GM12878 (cell line): ENCODE measurements around the gene BUD23. TPM values are rescaled to one million over a fixed set of nuclear protein-coding genes. Genes with fewer than 3 reads are reported as not detected.
A peak's percentile ranks its signal among the peaks of the same experiment; 100 is the strongest.
"Not testable (repeated sequence)": the region's sequence is repeated elsewhere in the genome, so short reads cannot be mapped to it uniquely, and the experiment has no call there.

Source experiments
- ATAC-seq: fragments of 200-7000 bp; cut with Tn5 transposase; 3 replicates; pipeline ENCODE4 v1.9.1; 2020; ENCODE audit warnings: mild to moderate bottlenecking, moderate library complexity
- BruUV-seq: library from RNA; stranded (reverse); fragments of 400-500 nt; replicated peaks from 2 replicates; lab custom pipeline; 2021; lab: Mats Ljungman, UMichigan
- CTCF ChIA-PET: fragments of 300-600 bp; sonication (Branson Sonifier 250); formaldehyde crosslinking; extraction: SDS; loops from one replicate; lab custom pipeline; 2021; ENCODE audit warnings: inconsistent platforms; lab: Yijun Ruan, JAX
- POLR2A ChIA-PET: fragments of 350-600 bp; formaldehyde crosslinking; extraction: SDS; loops from one replicate; lab custom pipeline; 2021; ENCODE audit warnings: inconsistent platforms; lab: Charles Lee
- RAD21 ChIA-PET: fragments of 300-600 bp; sonication (Branson Sonifier 250); formaldehyde crosslinking; loops from one replicate; lab custom pipeline; 2023; ENCODE audit warnings: antibody characterized with exemption; ENCODE audit not compliant: unreplicated experiment; lab: Charles Lee
- SMC1A ChIA-PET: fragments of 300-600 bp; sonication (Branson Sonifier 250); formaldehyde crosslinking; loops from one replicate; lab custom pipeline; 2023; ENCODE audit not compliant: unreplicated experiment, uncharacterized antibody; lab: Charles Lee
- DNase-seq: peaks from one replicate; pipeline ENCODE4 v3.0.0-alpha.2; 2011; ENCODE audit warnings: low read depth, low spot score
- FAIRE-seq: peaks from 3 replicates; lab custom pipeline; 2011; peaks lifted over from hg19 to GRCh38; lab: Jason Lieb, UNC
- H2AFZ ChIP-seq: 2 replicates; pipeline ENCODE4 v1.6.0; 2011; ENCODE audit warnings: low read depth, low read length, control low read depth; ENCODE audit not compliant: control insufficient read depth
- H3K27ac ChIP-seq: 2 replicates; pipeline ENCODE4 v1.5.1; 2011; ENCODE audit warnings: control low read depth; ENCODE audit not compliant: control insufficient read depth, insufficient read depth
- H3K27me3 ChIP-seq, 2 experiments: replicated peaks in 1 of 2; 2 replicates each; pipeline versions ENCODE4 v1.6.0 to v1.6.1; 2011; ENCODE audit warnings: low read length in 1 of 2; ENCODE audit not compliant: control insufficient read depth in 2 of 2, insufficient read depth in 2 of 2
- H3K36me3 ChIP-seq, 2 experiments: 2 replicates each; pipeline ENCODE4 v1.5.1; 2011; ENCODE audit warnings: low read length in 1 of 2; ENCODE audit not compliant: control insufficient read depth in 2 of 2, insufficient read depth in 2 of 2
- H3K4me1 ChIP-seq: 2 replicates; pipeline ENCODE4 v1.6.1; 2011; ENCODE audit warnings: mild to moderate bottlenecking, low read length, moderate library complexity, mixed read lengths; ENCODE audit not compliant: control insufficient read depth, insufficient read depth
- H3K4me2 ChIP-seq: 2 replicates; pipeline ENCODE4 v1.6.0; 2011; ENCODE audit warnings: control low read depth; ENCODE audit not compliant: control insufficient read depth, insufficient read depth
- H3K4me3 ChIP-seq: fragments of 200-600 bp; sonication (generic); 2 replicates; pipeline ENCODE4 v1.5.1; 2016
- H3K79me2 ChIP-seq: 2 replicates; pipeline ENCODE4 v1.6.0; 2011; ENCODE audit warnings: low read length; ENCODE audit not compliant: control insufficient read depth, insufficient read depth
- H3K9ac ChIP-seq: 2 replicates; pipeline ENCODE4 v1.8.0; 2011; ENCODE audit warnings: low read length, control low read depth, mixed read lengths; ENCODE audit not compliant: control insufficient read depth, insufficient read depth
- H3K9me3 ChIP-seq: replicated peaks from 3 replicates; pipeline ENCODE4 v1.5.1; 2011; ENCODE audit warnings: mild to moderate bottlenecking, low read length; ENCODE audit not compliant: control insufficient read depth, insufficient read depth
- H4K20me1 ChIP-seq: 2 replicates; pipeline ENCODE4 v1.6.0; 2011; ENCODE audit not compliant: control insufficient read depth, insufficient read depth
- ASH2L ChIP-seq: fragments of 300-600, 200-600 bp; sonication (generic); IDR thresholded peaks from 2 replicates; pipeline ENCODE4 v1.6.1; 2017; ENCODE audit warnings: low read depth, mild to moderate bottlenecking, borderline replicate concordance
- BCL11A ChIP-seq: IDR thresholded peaks from 2 replicates; pipeline ENCODE4 v1.6.1; 2011; ENCODE audit warnings: low read depth, low read length
- DPF2 ChIP-seq: fragments of 450-650 bp; IDR thresholded peaks from 2 replicates; pipeline ENCODE4 v1.6.1; 2017; ENCODE audit warnings: mild to moderate bottlenecking
- GABPA ChIP-seq: IDR thresholded peaks from 2 replicates; pipeline ENCODE4 v1.6.1; 2014; ENCODE audit warnings: antibody characterized with exemption, low read depth, mild to moderate bottlenecking, inconsistent platforms
- MEF2A ChIP-seq: IDR thresholded peaks from 2 replicates; pipeline ENCODE4 v1.6.1; 2011; ENCODE audit warnings: low read depth, mild to moderate bottlenecking, low read length, moderate library complexity; ENCODE audit not compliant: insufficient read depth
- PBX3 ChIP-seq: IDR thresholded peaks from 2 replicates; pipeline ENCODE4 v1.6.1; 2011; ENCODE audit warnings: mild to moderate bottlenecking, low read depth, low read length, moderate library complexity; ENCODE audit not compliant: insufficient replicate concordance
- SUZ12 ChIP-seq: fragments of 200-600 bp; sonication (generic); IDR thresholded peaks from one replicate; pipeline ENCODE4 v1.6.1; 2018; ENCODE audit warnings: antibody characterized with exemption, mild to moderate bottlenecking; ENCODE audit not compliant: unreplicated experiment
- TARDBP ChIP-seq: IDR thresholded peaks from 2 replicates; pipeline ENCODE4 v1.6.1; 2016; ENCODE audit warnings: borderline replicate concordance
- WGBS: methylation state at CpG from one replicate; pipeline ENCODE4 v1.1.6; 2016; ENCODE audit warnings: low lambda C conversion rate; ENCODE audit not compliant: insufficient replicate concordance, insufficient coverage; ENCODE audit errors: missing lambda C conversion rate; 5-methylcytosine and 5-hydroxymethylcytosine counted together
- in situ Hi-C: fragments of 300-500 bp; cut with MboI; formaldehyde crosslinking; loops from 9 replicates; pipeline ENCODE4 v1.14.3; 2018; ENCODE audit warnings: mixed read lengths
- intact Hi-C: fragments of 100-400 bp; cut with micrococcal nuclease; formaldehyde crosslinking; loops from one replicate; pipeline ENCODE4 v1.14.2; 2022; ENCODE audit not compliant: unreplicated experiment
- polyA plus RNA-seq, 11 experiments: library from polyadenylated mRNA; depleted of rRNA in 4 of 11; unstranded in 6 of 11; stranded (reverse) in 5 of 11; fragments of >200 nt; fragmentation: Nextera tagmentation in 4 of 11; fragmentation: Illumina TruSeq in 1 of 11; extraction: Ambion mirVana in 4 of 11; extraction: Trizol in 1 of 11; gene quantifications; 1 replicate in 1 of 11; 2 replicates in 10 of 11; pipeline versions ENCODE4 v1.2.1 to v1.2.3, GENCODE V29; 2011 to 2016; ENCODE audit warnings: inconsistent platforms in 2 of 11, missing spikeins in 2 of 11, low read depth in 1 of 11
- total RNA-seq, 4 experiments: library from RNA; depleted of rRNA in 3 of 4; stranded (reverse); fragments of >200 nt in 3 of 4; fragmentation: Illumina TruSeq in 1 of 4; extraction: Trizol in 1 of 4; gene quantifications; 2 replicates each; pipeline versions ENCODE4 v1.2.1 to v1.2.3, GENCODE V29; 2013 to 2021

BUD23 gene
- total and polyA plus RNA-seq, 10 of the 15 experiments (the other 5 are each of a cell fraction or from before 2014, with no cell fraction given): 36.4 to 138 (median 99.5) TPM

DNA sequence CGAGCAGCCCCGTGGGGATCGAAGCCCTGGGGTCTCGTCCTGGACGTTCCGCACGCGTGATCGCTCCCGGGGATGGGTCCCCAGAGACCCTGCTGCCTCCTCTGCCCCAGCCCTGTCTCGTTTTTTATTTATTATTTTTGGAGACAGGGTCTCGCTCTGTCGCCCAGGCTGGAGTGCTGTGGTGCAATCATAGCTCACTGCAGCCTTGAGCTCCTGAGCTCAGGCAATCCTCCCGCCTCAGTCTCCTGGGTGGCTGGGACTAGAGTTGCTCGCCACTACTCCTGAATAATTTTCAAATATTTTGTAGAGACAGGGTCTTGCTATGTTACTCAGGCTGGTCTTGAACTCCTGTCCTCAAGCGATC is 36.4 kb downstream of the BUD23 start:
- RAD21 ChIA-PET: interaction anchor here (1.6 kb wide), 1 partner anchor 19 kb away, joined by 6 read pairs; the partner anchor contains the start of gene ABHD11
- intact Hi-C loops: loop anchor here (2.0 kb wide), 1 partner anchor 37 kb away; the partner anchor contains the start of genes BUD23 and DNAJC30
- peak overlapping the region; percentile 53 for H2AFZ ChIP-seq
- ATAC-seq: no peak
- H3K36me3 ChIP-seq: no peaks in the 10 kb centered on the region
- H3K79me2 ChIP-seq: no peaks in the 10 kb centered on the region
- FAIRE-seq: no peak
- BruUV-seq: no TSS peak
- POLR2A ChIA-PET: interaction anchor here (0.6 to 1.1 kb wide), 3 partner anchors 8 to 197 kb away, joined by 3 to 4 read pairs (median 3); partner anchors contain the start of gene BAZ1B
- H3K27me3 ChIP-seq: no peaks in the 10 kb centered on the region
- H3K4me2 ChIP-seq: peak overlapping the region; percentile 66
- TF ChIP-seq MEF2A (no peak), GABPA (no peak), PBX3 (no peak), TARDBP (no peak), BCL11A (no peak), DPF2 (no peak), ASH2L (no peak), SUZ12 (no peak)
- no peak overlapping the region for H3K9ac ChIP-seq
- H3K4me3 ChIP-seq: no peak overlapping the region
- SMC1A ChIA-PET: interaction anchor here (2.0 kb wide), 1 partner anchor 113 kb away, joined by 10 read pairs; no protein-coding TSS in a partner anchor
- CTCF ChIA-PET: interaction anchor here (2.9 kb wide), 1 partner anchor 113 kb away, joined by 14 read pairs; no protein-coding TSS in a partner anchor
- H3K27ac ChIP-seq: no peak overlapping the region
- WGBS: 7% methylated on average over 14 of the region's 16 CpGs
- in situ Hi-C loops: no loop called here
- DNase-seq: no peak
- peaks cover 12% of the 10 kb centered on the region for H3K4me1 ChIP-seq
- H3K9me3 ChIP-seq: no peaks in the 10 kb centered on the region
- H4K20me1 ChIP-seq: peaks cover 4% of the 10 kb centered on the region; the same call in 1 of the 2 replicates

GRCh38 chr7:73720443-73720842 is 37.0 kb downstream of the BUD23 start:
- H3K4me1 ChIP-seq: peaks cover 12% of the 10 kb centered on the region
- H3K9me3 ChIP-seq, in situ Hi-C loops, DNase-seq, H3K4me3 ChIP-seq, ATAC-seq, intact Hi-C loops, H3K27me3 ChIP-seq, H3K36me3 ChIP-seq, H4K20me1 ChIP-seq, H3K9ac ChIP-seq, H3K79me2 ChIP-seq, H2AFZ ChIP-seq, FAIRE-seq, BruUV-seq, H3K4me2 ChIP-seq, H3K27ac ChIP-seq: not testable (repeated sequence)
- ChIA-PET CTCF (interaction anchor here (2.9 kb wide), 1 partner anchor 114 kb away, joined by 14 read pairs; no protein-coding TSS in a partner anchor), POLR2A (interaction anchor here (1.1 kb wide), 1 partner anchor 9 kb away, joined by 4 read pairs; no protein-coding TSS in a partner anchor), SMC1A (interaction anchor here (2.0 kb wide), 1 partner anchor 113 kb away, joined by 10 read pairs; no protein-coding TSS in a partner anchor), RAD21 (interaction anchor here (1.6 kb wide), 1 partner anchor 18 kb away, joined by 6 read pairs; the partner anchor contains the start of gene ABHD11)
- 74% methylated on average over 8 of the region's 9 CpGs for WGBS
